D341Med (cell line): ENCODE measurements around the gene SKI.
"Not testable (repeated sequence)": the region's sequence is repeated elsewhere in the genome, so short reads cannot be mapped to it uniquely, and the experiment has no call there.

ENCODE experiments used
- DNase-seq: peaks from one replicate; pipeline ENCODE4 v3.0.0; 2012; ENCODE audit warnings: low spot score

The SKI gene

DNA sequence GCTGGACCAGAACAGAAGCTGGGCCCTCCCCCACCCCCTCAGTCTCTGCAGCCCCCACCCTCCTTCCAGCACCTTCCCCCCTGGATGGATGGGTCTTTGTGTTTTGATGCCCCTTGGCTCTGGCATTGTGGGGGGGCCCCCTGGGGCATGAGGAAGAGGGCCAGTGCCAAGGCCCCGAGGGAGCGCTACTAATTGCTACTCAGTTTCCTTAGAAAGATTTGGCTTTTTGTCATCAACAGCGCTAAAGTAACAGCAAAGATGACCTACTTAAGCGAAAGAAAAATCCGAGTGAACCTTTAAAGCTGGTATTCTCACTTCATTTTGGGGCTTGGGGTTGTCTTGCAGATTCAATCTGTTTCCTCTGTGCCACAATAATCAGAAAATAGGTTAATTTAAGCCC, 63.5 kb downstream of the SKI start:
- DNase-seq = no peak

DNA sequence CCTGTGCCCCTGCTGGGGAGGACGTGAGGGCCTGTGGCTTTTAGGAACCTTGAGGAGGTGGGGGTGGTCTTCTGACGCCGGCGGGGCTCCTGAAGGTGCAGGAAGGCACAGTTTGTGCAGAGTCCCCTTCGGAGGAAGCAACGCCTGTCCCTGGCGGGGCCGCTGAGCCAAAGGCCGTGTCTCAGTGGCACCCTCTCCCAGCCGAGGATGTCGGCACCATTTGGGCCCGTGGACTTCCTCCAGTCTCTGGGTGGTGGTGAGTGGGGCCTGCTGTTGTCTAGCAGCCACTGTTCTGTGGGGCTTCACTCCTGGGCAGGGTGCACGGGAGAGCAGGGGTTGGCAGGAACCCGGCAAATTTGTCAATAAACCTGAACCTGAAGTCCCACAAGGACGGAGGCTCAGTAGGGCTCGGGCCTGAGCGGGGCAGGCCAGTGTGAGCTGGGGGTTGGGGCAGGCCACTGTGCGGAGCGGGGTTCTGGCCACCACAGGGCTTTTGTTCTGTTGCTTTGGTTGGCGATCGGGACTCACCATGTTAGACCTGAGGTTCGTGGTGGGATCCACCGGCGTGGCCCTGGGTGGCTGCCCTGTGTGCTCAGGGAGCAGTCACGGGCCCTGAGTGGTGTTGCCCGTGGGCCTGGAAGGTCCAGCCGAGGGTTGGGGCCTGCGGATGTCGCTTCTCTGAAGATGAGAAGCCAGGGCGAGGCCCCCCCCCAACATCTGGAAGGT, 64.8 kb downstream of the SKI start:
- DNase-seq = no peak

DNA sequence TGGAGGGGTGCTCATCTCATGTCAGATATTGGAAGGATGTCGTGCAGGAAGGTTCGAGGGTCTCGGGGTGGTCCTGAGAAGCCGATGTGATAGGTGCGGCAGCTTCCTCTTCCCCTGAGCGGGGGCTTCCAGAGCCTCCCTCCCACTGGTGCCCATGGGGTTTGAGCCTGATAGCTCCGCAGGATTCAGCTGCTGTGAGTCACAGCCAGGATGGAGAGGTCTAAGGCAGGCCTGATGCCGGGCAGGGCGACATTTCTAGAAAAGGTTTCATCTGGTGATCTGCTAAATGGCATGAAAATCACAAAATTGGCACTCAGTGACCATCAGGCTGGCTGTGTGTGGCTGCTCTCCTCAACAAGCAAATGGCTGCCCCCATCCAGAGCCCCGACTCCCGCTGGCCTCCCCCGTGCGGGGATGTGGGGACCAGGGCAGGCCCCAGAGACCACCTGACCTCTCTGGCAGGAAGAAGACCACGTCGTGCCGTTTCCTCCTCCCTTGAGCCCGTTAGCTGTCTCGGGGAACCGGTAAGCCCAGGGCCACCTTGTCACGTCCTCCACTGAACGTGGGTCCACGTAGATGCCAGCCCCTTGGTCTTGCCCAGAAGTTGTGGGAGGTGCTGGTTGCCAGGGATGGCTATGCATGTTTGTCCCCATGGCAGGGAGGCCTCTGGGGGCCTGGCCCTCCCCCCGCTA, 66.1 kb downstream of the SKI start:
- DNase-seq = no peak

GRCh38 chr1:2294725-2295078, 66.6 kb downstream of the SKI start:
- no peak for DNase-seq

DNA sequence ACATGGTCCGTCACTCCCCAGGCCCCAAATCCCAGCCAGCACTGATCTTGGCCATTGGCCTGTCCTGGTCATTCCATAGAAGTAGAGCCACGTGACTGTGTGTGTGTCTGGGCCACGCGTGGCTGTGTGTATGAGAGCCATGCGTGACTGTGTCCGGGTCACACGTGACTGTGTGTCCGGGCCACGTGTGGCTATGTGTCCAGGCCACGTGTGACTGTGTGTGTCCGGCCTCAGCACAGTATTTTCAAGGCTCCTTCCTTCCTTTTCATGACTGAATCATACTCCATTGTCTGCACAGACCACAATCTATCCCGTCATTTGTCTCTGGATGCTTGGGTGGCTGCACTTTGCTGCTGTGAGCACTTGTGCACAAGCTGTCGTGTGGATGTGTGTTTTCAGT, 67.4 kb downstream of the SKI start:
- no peak for DNase-seq

GRCh38 chr1:2296211-2296610, 68.1 kb downstream of the SKI start:
- not testable (repeated sequence) for DNase-seq

- DNase-seq = no peak
These were observed 68.5 kb downstream of the SKI start for GRCh38 chr1:2296614-2297013.

DNA sequence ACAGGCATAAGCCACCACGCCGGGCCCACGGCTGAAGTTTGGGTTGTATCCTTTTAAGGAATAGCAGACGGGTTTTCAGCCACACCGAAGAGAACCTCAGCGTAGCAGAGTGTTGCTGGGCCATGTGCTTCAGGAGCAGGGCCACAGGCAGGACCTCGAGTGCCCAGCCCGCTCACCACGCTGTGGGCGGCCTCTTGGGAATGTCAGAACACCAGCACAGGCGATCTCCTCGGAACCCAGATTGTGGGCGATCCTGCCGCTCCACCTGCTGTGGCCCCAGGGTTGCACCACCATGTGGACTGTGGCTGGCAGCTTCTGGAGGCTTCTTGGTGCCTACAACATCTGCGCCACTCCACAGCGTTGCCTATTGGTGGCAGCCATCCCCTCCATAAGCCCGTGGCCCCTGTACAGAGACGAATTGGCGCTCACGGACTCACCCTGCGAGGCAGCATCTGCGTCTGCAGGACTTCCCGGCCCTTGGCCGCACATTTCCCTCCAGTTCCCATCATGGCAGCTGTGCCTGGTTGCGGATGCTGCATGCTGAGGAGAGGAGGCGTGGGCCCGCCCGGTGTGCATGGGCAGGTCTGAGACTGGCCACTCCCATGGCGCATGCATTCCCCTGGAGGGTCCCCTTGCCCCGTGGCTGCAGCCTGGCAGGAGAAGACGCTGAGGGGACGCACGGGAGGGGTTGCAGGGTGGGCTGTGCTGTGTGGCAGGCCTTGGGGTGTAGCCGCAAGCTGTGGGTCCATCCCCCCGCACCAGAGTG, 69.3 kb downstream of the SKI start:
- DNase-seq = no peak

GRCh38 chr1:2298685-2299084, 70.6 kb downstream of the SKI start:
- DNase-seq = no peak

GRCh38 chr1:2299131-2299627, 71.1 kb downstream of the SKI start:
- DNase-seq = no peak

DNA sequence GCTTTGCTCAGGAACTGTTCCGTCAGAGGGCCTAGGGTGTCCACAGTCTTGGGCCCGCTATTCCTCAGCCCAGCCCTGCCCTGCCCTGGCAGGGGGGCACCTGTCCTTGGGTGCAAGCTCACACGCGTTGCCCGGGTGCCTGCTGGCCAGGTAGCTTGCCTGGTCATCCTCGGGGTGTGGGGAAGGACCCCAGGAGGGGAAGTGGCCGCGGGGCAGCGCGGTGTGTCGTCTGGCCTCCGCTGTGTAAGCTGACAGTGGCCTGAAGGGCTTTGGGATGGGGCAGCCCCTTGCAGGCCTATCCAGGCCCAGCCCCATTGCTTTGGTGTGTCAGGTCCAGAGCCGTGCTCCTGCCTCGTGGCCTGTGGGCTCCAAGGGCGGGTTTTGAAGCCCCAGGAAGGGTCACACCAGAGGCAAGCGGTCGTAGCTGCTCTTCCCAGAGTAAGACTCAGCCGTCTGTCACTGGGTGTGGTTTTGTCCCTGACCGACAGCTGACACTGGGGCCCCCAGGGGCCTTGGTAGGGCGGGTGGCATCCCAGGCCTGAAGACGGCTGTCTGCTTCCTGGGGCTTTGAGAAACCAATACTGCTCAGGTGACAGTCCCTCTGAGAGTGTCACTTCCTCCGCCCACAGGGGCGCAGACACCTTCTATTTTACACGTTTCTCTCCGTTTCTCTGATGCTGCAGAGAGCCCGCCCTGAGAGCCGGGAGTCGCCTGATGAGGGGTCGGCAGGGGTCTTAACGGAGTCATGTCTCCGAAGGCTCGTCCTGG, 72.1 kb downstream of the SKI start:
- DNase-seq = no peak

DNA sequence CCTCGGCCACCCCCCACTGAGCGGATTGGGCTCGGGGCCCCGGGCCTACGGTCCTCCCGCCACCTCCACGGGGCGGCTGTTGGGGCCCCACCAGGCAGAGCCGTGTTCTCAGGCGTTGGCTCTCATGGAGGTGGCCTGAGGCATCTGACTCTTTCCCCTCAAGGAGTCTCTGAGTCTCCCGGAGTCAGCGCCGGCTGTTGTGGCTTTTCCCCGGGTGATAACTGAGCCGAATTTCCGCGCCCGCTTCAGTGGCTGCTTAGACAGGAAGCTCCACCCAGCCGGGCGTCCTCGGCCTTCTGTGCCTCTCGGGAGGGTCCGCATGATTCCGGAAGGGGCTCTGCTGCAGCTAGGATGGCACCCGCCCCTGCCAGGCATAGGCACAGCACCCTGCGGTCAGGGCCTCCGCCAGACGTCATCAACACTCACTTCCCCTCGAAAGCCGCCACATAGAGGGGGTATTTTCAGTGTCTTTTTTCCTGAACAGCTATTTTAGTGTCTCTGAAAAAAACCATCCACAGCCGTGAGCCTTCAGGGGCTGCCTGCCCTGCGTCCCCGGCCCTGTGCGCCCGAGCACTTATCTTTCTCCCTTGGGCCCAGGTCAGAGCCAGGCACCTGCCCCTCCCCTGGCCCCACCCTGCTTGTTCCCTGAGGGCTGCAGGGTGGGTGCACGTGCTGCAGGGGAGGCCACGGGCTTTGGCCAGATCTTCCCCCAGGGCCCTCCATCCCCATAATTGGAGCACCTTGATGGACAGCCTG, 72.9 kb downstream of the SKI start:
- no peak for DNase-seq

GRCh38 chr1:2301607-2302291, 73.6 kb downstream of the SKI start:
- DNase-seq = no peak

DNA sequence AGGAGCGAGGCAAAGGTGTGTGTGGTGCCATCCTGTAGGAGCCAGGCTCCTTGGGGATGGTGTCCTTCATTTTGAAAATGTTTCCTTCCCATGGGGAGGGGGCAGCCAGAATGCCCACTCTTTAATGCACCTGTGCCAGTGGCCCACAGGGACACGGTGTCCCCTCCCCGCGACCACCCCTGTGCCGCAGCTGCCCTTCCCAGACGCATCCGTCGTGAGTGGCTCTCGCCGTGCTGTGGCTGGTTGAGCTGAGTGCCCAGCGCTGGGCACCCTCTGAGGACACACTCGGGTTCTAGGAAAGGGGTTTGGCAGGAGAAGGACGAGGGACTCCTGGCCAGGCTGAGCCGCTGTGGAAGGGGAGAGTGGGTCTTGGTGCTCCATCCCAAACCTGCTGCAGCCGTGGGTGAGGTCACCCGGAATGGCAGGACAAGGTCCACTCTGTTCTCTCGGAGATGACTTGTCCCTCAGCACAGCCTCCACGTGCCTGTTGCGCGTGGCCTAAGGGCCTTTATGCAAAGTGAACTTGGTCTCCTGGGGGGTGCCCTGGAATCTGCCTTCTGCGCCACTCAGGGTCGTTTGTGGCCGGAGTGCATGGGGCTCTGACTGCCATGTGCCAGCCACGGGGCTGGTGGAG, 74.3 kb downstream of the SKI start:
- DNase-seq = no peak

GRCh38 chr1:2303016-2303775, 75.1 kb downstream of the SKI start:
- no peak for DNase-seq

GRCh38 chr1:2303781-2304180, 75.7 kb downstream of the SKI start:
- no peak for DNase-seq

- no peak for DNase-seq
These were observed 76.2 kb downstream of the SKI start for GRCh38 chr1:2304282-2304681.

DNA sequence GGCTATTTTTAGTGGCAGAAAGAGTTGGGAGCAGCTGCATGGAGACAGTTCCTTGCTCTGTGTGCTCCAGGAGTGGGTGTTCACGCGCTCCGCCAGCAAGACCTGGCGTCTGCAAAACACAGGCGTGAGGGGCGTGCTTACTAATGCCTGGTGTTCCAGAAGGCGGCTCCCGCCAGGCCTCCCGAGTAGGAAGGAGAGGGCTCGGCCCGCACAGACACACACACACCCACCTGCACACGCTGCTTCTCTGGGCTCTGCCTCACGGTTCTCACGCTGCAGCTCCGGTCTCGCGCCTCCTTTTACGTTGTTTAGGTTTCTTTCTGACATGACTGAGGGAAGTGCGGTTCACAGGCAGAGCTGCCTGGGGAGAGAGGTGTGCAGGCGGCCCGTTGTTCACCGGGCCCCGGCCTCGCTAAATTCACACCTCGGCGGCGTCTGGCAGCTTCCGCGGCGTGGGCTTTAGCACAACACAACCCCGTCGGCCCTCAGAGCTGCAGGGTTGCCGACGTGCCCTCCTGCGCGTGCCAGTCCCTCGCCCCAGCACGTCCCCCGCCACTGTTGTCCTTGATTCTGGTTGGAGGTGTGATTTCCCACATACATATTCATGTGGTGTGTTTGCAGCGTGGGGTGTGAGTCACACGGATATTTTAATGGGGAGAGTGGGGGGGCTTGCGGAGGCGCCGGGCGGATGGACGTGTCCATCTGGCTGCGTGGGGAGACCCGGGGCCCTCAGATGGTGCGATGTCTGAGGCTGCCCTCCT, 77.0 kb downstream of the SKI start:
- DNase-seq = no peak
